ENCODE data around the gene LCE5A. TPM values are rescaled to one million over a fixed set of nuclear protein-coding genes. Genes with fewer than 3 reads are reported as not detected.
A peak's percentile ranks its signal among the peaks of the same experiment; 100 is the strongest.
"Not testable (repeated sequence)": the region's sequence is repeated elsewhere in the genome, so short reads cannot be mapped to it uniquely, and the experiment has no call there.

LCE5A gene
- polyA plus RNA-seq, 6 donors from 2014 or later = not detected

DNA sequence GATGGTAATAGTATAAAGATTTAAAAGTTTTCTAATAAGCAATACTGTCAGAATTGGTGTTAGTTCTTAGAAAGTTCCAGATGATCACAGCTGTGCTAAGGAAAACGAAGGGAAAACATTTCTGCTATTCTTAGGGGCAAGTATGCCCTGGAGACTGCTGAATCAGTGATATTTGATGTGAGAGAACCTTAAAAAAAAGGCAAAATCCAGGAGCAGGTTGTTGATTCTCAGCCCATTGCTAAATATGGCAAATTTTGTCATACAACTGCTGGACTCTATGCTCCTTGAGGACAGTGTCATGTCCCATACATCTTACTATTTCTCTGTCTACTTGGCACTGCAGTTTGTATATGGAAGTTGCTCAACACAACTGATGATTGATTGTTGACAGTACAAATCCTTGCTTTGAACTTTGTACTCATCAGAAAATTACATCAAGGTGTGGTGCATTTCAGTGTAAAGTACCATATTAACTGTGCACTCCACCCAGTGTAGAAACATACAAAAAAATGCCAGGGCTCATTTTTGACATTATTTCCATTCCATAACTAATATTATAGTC is 14.6 kb downstream of the LCE5A start:
- ATAC-seq (ENCODE audit: low read depth in 2 of 2) (no peak), DNase-seq (no peak)
- no peaks in the 10 kb centered on the region for H3K36me3 Mint-ChIP-seq

DNA sequence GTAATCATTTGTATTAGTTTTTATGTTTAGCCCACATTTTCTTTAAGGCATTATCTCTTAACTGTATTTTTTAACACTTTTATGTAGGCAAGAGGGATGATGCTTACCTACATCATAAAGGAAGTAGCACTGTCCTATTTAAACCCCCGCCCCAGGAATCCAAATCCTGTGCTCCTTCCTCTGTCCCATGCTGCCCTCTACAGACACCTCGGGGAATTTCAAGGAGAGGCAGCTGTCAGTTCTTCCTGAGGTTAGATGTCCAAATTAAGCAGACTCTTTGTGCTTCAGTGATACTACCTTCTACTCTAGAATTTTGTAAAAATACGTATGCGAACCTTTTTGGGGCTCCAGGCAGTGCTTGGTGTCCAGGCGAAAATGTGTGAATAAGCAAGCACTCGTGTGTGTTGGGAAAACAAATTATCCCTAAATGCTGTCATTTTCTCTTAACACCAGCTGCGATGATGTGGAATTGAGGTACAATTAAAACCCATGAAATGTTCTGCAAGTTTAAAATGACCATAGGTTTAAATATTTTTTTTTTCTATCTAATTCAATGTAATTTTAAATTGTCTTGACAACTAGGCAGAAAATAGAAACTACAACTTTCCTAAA is 22.8 kb downstream of the LCE5A start:
- Mint-ChIP-seq H3K36me3 (no peaks in the 10 kb centered on the region), H3K27me3 (peaks cover 29 to 39% (median 29%) of the 10 kb centered on the region in 3 donors), H3K4me3 (no peak overlapping the region), H3K27ac (peak overlapping the region in 1 of 6 donors; percentile 26), H3K9me3 (peaks cover 0 to 21% (median 4%) of the 10 kb centered on the region in 7 donors), H3K4me1 (no peaks in the 10 kb centered on the region)
- DNase-seq (no peak), ATAC-seq (ENCODE audit: low read depth in 2 of 2) (no peak)

More for the DNA sequence above, 14.6 kb downstream of the LCE5A start:
- Mint-ChIP-seq H3K9me3 (peaks cover 0 to 34% (median 8%) of the 10 kb centered on the region in 7 donors), H3K4me1 (no peaks in the 10 kb centered on the region), H3K4me3 (no peak overlapping the region), H3K27me3 (peaks cover 6 to 22% (median 21%) of the 10 kb centered on the region in 3 donors), H3K27ac (no peak overlapping the region)

DNA sequence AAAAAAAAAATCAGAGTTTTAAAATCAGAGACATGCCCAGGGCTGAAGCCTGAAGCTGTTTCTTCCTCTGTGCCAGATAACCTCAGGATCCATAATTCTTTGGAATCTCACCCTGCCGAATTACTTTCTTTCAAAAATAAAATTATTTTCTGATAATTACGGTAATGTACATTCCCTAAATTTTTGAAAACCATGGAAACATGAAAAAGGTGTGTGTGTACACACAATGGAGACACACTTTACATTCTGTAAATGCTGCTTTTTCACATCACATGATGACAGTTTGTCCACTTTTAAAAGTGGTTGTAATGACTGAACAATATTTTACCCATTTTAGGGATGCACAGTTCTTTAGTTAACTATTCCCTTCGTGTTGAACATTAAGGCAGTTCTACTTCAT is 25.2 kb downstream of the LCE5A start:
- H3K27me3 Mint-ChIP-seq = peaks cover 21 to 31% (median 23%) of the 10 kb centered on the region in 3 donors
- H3K9me3 Mint-ChIP-seq = peaks cover 0 to 12% (median 4%) of the 10 kb centered on the region in 7 donors

DNA sequence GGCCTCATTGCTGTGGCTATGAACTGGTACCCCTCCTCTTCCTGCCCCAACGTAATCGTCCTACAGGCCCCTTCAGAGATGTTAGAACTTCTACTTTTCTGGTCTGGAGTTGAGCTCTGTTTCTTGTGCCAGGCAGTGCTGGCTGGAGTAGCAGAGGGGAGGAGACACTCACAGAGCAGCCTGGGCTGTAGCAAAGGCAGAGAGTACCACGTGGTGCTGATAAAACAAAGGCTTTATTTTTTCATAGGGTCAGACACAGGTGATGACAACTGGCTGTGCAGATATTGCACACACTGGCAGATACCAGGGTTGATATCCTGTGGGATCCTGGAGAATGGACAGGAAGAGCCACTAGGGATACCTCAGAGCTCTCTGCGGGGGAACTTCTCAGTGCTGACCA is 26.9 kb downstream of the LCE5A start:
- no peaks in the 10 kb centered on the region for H3K36me3 Mint-ChIP-seq
- DNase-seq (no peak), ATAC-seq (ENCODE audit: low read depth in 2 of 2) (no peak)
- peaks cover 13 to 39% (median 16%) of the 10 kb centered on the region in 3 donors for H3K27me3 Mint-ChIP-seq
- no peaks in the 10 kb centered on the region for H3K4me1 Mint-ChIP-seq
- H3K9me3 Mint-ChIP-seq = peaks cover 0 to 2% (median 0%) of the 10 kb centered on the region in 7 donors
- H3K4me3 Mint-ChIP-seq = no peak overlapping the region
- peak overlapping the region in 1 of 6 donors; percentile 47 for H3K27ac Mint-ChIP-seq

More for the DNA sequence above, 25.2 kb downstream of the LCE5A start:
- Mint-ChIP-seq H3K4me1 (no peaks in the 10 kb centered on the region), H3K4me3 (no peak overlapping the region), H3K36me3 (no peaks in the 10 kb centered on the region), H3K27ac (no peak overlapping the region)
- no peak for DNase-seq
- no peak for ATAC-seq (ENCODE audit: low read depth in 2 of 2)

DNA sequence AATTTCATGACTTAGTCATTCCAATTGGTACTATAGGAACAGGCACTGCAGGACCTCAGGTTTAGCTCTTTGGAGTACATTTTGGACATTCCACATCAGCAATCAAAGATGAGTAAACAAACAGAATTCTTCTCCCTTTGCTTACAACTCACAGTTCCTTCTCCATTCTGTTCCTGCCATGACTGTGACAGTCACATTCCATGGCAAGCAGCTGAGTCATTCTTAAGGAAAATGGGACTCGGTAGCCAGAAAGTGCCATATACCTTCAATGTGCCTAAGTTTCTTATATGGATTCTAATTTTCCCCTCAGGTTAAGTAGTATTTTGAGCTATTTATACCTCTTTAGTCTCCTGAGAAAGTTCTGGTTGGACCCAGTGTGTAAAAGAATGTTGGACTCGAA is 29.3 kb downstream of the LCE5A start:
- Mint-ChIP-seq H3K4me3 (no peak overlapping the region), H3K9me3 (peaks cover 0 to 2% (median 0%) of the 10 kb centered on the region in 7 donors), H3K36me3 (no peaks in the 10 kb centered on the region), H3K4me1 (no peaks in the 10 kb centered on the region), H3K27ac (no peak overlapping the region), H3K27me3 (peaks cover 12 to 32% (median 15%) of the 10 kb centered on the region in 3 donors)
- no peak for ATAC-seq (ENCODE audit: low read depth in 2 of 2)
- DNase-seq = no peak

DNA sequence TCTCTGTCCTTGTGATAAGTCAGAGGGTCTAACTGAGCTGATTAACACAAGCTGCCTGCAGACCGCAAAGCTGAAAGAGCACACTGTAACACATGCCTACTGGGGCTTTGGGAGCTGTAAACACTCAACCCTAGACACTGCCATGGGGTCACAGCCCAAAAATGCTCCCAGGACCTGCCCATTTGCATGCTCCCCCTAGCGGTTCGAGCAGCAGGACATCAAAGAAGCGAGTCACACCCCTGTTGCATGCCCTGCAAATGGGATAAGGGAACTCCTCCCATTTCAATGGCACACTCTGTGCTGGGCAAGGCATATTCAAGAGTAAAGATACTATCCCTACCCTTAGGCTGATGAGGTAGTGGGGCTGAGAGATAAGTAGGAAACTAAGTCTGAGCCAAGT is 33.2 kb downstream of the LCE5A start:
- Mint-ChIP-seq H3K4me3 (no peak overlapping the region), H3K27me3 (peaks cover 7 to 11% (median 9%) of the 10 kb centered on the region in 3 donors), H3K36me3 (peaks cover 0 to 7% of the 10 kb centered on the region in 2 donors), H3K4me1 (no peaks in the 10 kb centered on the region), H3K9me3 (peaks cover 0 to 11% (median 3%) of the 10 kb centered on the region in 7 donors), H3K27ac (peak overlapping the region in 1 of 6 donors; percentile 2)
- ATAC-seq (ENCODE audit: low read depth in 2 of 2) = no peak
- DNase-seq = no peak

DNA sequence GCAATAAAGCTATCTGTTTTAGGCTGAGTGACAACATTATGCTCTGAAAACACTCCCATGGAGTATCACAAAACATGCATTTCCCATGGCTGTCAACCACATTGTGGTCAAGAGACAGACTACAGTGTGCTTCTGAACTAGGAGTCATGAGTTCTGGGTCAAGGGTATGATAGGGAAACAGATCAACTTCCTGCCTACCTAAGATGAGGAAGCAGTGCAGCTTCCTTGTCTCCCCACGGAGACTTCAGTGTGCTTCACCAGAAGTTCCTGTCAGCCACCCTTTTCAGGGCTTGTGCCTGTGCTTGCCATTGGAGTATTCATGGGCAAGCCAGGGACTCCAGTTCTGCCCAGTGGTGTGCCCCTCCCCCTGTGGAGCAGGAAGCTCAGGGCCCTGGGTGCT is 36.1 kb downstream of the LCE5A start:
- DNase-seq (no peak), ATAC-seq (ENCODE audit: low read depth in 2 of 2) (no peak)
- Mint-ChIP-seq H3K4me3 (no peak overlapping the region), H3K9me3 (peaks cover 0 to 9% (median 3%) of the 10 kb centered on the region in 7 donors), H3K36me3 (peaks cover 0 to 7% of the 10 kb centered on the region in 2 donors), H3K4me1 (no peaks in the 10 kb centered on the region), H3K27me3 (peaks cover 12 to 16% (median 12%) of the 10 kb centered on the region in 3 donors), H3K27ac (no peak overlapping the region)

DNA sequence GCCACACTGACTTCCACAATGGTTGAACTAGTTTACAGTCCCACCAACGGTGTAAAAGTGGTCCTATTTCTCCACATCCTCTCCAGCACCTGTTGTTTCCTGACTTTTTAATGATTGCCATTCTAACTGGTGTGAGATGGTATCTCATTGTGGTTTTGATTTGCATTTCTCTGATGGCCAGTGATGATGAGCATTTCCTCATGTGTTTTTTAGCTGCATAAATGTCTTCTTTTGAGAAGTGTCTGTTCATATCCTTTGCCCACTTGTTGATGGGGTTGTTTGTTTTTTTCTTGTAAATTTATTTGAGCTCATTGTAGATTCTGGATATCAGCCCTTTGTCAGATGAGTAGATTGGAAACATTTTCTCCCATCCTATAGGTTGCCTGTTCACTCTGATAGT is 37.8 kb downstream of the LCE5A start:
- not testable (repeated sequence) for H3K36me3 Mint-ChIP-seq; H3K27ac Mint-ChIP-seq; H3K4me3 Mint-ChIP-seq; DNase-seq; H3K9me3 Mint-ChIP-seq; H3K4me1 Mint-ChIP-seq; ATAC-seq (ENCODE audit: low read depth in 2 of 2)
- H3K27me3 Mint-ChIP-seq = peaks cover 12 to 22% (median 16%) of the 10 kb centered on the region in 3 donors

Other genes starting within 250 kb of the LCE5A start
- gene FLG, start 185.6 kb upstream of the LCE5A start, polyA plus RNA-seq (ENCODE audit: low read depth in 6 of 6) = not detected
- under 1 TPM in 1 of 6 donors, not detected in 5; 0.18 TPM for gene FLG2, start 150.8 kb upstream of the LCE5A start, polyA plus RNA-seq (ENCODE audit: low read depth in 6 of 6)
- not detected for gene CRNN, start 96.5 kb upstream of the LCE5A start, polyA plus RNA-seq (ENCODE audit: low read depth in 6 of 6)
- gene CRCT1, start 3.7 kb downstream of the LCE5A start, polyA plus RNA-seq (ENCODE audit: low read depth in 6 of 6) = not detected
- gene LCE3E, start 56.0 kb downstream of the LCE5A start, polyA plus RNA-seq (ENCODE audit: low read depth in 6 of 6) = not detected
- not detected for gene LCE3D, start 69.7 kb downstream of the LCE5A start, polyA plus RNA-seq (ENCODE audit: low read depth in 6 of 6)
- gene LCE3C, start 89.4 kb downstream of the LCE5A start, polyA plus RNA-seq (ENCODE audit: low read depth in 6 of 6) = not detected
- gene LCE3B, start 103.0 kb downstream of the LCE5A start, polyA plus RNA-seq (ENCODE audit: low read depth in 6 of 6) = not detected
- gene LCE3A, start 112.3 kb downstream of the LCE5A start, polyA plus RNA-seq (ENCODE audit: low read depth in 6 of 6) = not detected
- not detected for gene LCE2D, start 152.6 kb downstream of the LCE5A start, polyA plus RNA-seq (ENCODE audit: low read depth in 6 of 6)
- gene LCE2C, start 164.5 kb downstream of the LCE5A start, polyA plus RNA-seq (ENCODE audit: low read depth in 6 of 6) = not detected
- not detected for gene LCE2B, start 175.3 kb downstream of the LCE5A start, polyA plus RNA-seq (ENCODE audit: low read depth in 6 of 6)
- gene LCE2A, start 187.5 kb downstream of the LCE5A start, polyA plus RNA-seq (ENCODE audit: low read depth in 6 of 6) = not detected
- not detected for gene LCE4A, start 197.4 kb downstream of the LCE5A start, polyA plus RNA-seq (ENCODE audit: low read depth in 6 of 6)
- gene KPRP, start 247.2 kb downstream of the LCE5A start, polyA plus RNA-seq (ENCODE audit: low read depth in 6 of 6) = not detected

Measured in naive B cell (primary cell).